ENCODE results near the gene OR10C1. TPM values are rescaled to one million over a fixed set of nuclear protein-coding genes. Genes with fewer than 3 reads are reported as not detected.

OR10C1 gene
- total RNA-seq, 2 experiments from 2014 or later, result not detected

DNA sequence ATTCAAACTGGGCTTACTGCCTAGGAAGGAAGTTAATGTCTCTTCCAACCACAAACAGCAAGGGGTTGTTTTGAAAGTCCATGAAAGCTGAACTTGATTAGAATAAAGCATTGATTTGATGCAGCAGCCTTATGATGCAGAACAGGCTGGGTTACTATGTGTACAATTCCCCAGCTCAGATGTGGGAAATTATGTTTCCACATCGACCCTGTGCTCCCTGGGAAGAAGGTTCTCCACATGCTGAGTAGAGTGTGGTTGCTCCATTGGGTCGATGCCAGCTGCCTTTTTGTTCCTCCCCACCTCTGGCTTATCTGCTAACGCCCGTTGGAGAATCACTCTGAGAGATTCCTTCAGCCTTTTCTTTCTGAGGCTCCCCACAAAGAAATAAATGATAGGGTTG lies 47.5 kb downstream of the OR10C1 start:
- H3K4me3 Mint-ChIP-seq, result no peak overlapping the region

DNA sequence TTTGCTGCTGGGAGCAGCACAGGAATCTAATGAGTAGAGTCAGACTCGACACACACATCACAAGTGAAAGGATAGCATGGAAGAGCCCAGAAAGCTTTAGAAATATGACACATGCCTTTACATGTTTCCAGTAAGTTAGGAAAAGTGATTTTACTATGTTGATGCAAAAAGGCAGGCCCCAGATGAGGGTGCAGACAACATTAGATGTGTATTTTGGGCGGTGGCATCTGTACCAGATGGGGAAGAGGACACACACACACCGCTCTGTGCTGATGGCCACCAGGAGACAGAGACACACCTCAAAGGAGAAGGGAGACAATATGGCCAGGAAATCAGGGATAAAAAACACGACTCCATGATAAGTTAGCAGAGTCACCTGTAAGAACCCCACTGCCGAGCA lies 48.0 kb downstream of the OR10C1 start:
- CTCF ChIA-PET, result no interaction called here
- Mint-ChIP-seq H3K27me3 (peaks cover 3% of the 10 kb centered on the region), H3K4me1 (no peaks in the 10 kb centered on the region), H3K9me3 (no peaks in the 10 kb centered on the region), H3K4me3 (no peak overlapping the region), H3K27ac (no peak overlapping the region), H3K36me3 (ENCODE audit: low read depth) (no peaks in the 10 kb centered on the region)
- no peak for DNase-seq
- POLR2A ChIA-PET, result no interaction called here

More for the DNA sequence above, 47.5 kb downstream of the OR10C1 start:
- Mint-ChIP-seq H3K27ac (no peak overlapping the region), H3K36me3 (ENCODE audit: low read depth) (no peaks in the 10 kb centered on the region), H3K9me3 (no peaks in the 10 kb centered on the region), H3K4me1 (no peaks in the 10 kb centered on the region), H3K27me3 (peaks cover 4% of the 10 kb centered on the region)
- ChIA-PET POLR2A (no interaction called here), CTCF (no interaction called here)
- DNase-seq, result no peak

DNA sequence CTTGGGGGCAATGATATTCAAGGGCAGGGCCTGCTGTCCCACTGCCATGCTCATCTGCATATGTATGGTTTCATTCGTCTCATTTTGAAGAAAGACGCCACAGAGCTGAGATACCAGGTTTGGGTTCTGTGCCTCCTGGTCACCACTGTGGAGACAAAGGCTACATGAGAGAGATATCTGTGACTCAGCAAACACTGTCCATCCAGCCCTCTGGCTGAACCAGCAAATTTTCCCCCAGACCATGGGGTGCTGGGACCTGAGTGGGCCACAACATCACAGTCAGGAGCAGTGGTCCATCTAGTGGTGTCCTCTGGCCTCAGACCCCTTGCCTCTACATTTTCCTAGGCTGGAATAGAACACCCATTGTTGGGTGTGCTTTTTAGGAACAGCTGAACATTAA lies 48.6 kb downstream of the OR10C1 start, which contains the start of gene MAS1L:
TSS of gene MAS1L (minus strand) at position 297 of the 400 bp plus-strand sequence. CDS start at position 243, 54 bp downstream.
- Mint-ChIP-seq H3K27me3 (peaks cover 3% of the 10 kb centered on the region), H3K36me3 (ENCODE audit: low read depth) (no peaks in the 10 kb centered on the region), H3K9me3 (no peaks in the 10 kb centered on the region), H3K4me1 (no peaks in the 10 kb centered on the region), H3K27ac (no peak within 1 kb of the TSS), H3K4me3 (no peak within 1 kb of the TSS)
- POLR2A ChIA-PET, result no interaction called here
- no peak for DNase-seq
- CTCF ChIA-PET, result no interaction called here

DNA sequence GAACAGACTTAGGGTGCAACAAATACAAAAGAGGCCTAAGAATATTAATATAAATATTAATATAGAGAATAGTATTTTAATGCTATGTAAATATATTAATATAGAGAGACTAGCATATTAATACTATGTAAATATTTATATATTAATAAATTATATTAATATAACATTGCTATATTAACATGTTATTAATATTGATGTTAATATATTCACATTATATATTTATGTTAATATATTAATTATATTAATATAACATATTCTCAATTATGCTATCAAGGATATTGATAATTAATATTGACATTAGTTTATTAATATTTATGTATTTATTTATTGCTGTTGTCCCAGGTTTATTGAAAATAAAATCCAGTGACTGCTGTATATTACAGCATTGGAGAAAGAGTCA lies 49.8 kb downstream of the OR10C1 start:
- H3K9me3 Mint-ChIP-seq, result no peaks in the 10 kb centered on the region
- H3K27ac Mint-ChIP-seq, result no peak overlapping the region
- ChIA-PET CTCF (interaction anchor here (0.8 kb wide), 1 partner anchor 651 kb away, joined by 3 read pairs; no protein-coding TSS in a partner anchor), POLR2A (no interaction called here)
- H3K27me3 Mint-ChIP-seq, result peaks cover 3% of the 10 kb centered on the region
- H3K4me3 Mint-ChIP-seq, result no peak overlapping the region
- H3K4me1 Mint-ChIP-seq, result no peaks in the 10 kb centered on the region
- H3K36me3 Mint-ChIP-seq (ENCODE audit: low read depth), result no peaks in the 10 kb centered on the region
- no peak for DNase-seq

DNA sequence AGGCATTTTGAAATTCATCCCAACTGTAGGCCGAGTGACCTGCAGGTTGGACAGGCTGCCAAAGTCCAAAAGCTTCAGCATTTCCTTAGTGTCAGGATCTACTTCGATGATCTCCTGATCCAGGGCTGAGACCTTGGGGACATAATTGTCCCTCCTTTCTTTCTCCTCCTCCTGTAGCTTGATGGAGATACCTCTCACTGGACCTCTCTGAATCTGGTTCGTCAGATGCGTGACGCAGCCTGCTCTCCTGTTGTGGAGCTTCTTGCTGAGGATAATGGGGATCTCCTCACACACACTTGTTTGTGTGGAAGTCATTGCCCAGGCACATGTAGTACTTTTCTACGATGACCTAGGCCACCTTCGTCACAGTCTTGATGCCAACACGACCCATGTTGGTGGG lies 50.2 kb downstream of the OR10C1 start:
- no peaks in the 10 kb centered on the region for H3K9me3 Mint-ChIP-seq
- POLR2A ChIA-PET, result no interaction called here
- no peak for DNase-seq
- H3K36me3 Mint-ChIP-seq (ENCODE audit: low read depth), result no peaks in the 10 kb centered on the region
- no peak overlapping the region for H3K27ac Mint-ChIP-seq
- CTCF ChIA-PET, result interaction anchor here (0.8 kb wide), 1 partner anchor 652 kb away, joined by 3 read pairs; no protein-coding TSS in a partner anchor
- H3K27me3 Mint-ChIP-seq, result peaks cover 3% of the 10 kb centered on the region
- H3K4me3 Mint-ChIP-seq, result no peak overlapping the region
- H3K4me1 Mint-ChIP-seq, result no peaks in the 10 kb centered on the region

DNA sequence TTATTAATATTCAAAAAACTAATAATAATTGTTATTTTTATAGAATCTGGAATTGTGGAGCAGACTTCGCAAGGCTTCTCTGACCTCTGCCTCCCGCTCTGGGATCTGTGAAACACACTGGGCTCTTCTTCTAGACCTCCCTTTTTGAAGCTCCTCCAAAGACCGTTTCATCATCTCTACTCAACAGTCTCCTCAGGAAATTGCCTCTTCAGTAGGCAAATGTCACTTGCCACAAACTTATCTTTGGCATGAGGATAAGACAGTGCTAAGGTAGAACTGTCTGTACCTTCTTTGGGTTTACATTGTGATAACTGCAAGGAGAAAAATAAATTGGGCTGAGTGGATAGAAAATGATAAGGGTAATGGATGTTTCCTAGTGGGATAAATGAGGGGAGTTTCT lies 50.9 kb downstream of the OR10C1 start:
- no peaks in the 10 kb centered on the region for H3K36me3 Mint-ChIP-seq (ENCODE audit: low read depth)
- peaks cover 8% of the 10 kb centered on the region for H3K27me3 Mint-ChIP-seq
- no peaks in the 10 kb centered on the region for H3K9me3 Mint-ChIP-seq
- POLR2A ChIA-PET, result no interaction called here
- DNase-seq, result no peak
- no peak overlapping the region for H3K27ac Mint-ChIP-seq
- H3K4me3 Mint-ChIP-seq, result no peak overlapping the region
- no peaks in the 10 kb centered on the region for H3K4me1 Mint-ChIP-seq
- CTCF ChIA-PET, result no interaction called here

DNA sequence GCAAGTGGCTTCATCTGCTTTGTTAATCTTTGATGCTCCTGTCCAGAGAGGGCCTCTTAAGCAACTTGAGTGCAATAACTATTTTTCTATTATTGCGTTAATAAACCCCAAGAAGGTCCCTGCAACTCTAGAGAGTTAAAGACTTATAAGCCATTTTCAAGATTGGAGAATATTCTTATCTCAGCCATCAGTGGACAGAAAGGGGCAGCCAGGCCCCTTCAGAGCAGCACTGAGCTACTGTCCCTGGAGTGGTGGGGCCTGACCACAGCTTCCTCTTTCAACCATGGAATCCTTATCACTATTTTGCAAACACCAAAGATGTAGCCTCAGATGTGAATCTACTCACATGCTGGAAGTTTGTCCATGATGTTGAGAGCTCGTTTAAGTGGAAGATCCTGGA lies 51.4 kb downstream of the OR10C1 start:
- ChIA-PET CTCF (no interaction called here), POLR2A (no interaction called here)
- Mint-ChIP-seq H3K36me3 (ENCODE audit: low read depth) (no peaks in the 10 kb centered on the region), H3K27me3 (peaks cover 11% of the 10 kb centered on the region), H3K27ac (no peak overlapping the region), H3K4me1 (no peaks in the 10 kb centered on the region), H3K9me3 (no peaks in the 10 kb centered on the region), H3K4me3 (no peak overlapping the region)
- DNase-seq, result no peak

Other genes starting within 250 kb of the OR10C1 start
- gene OR14J1, start 137.6 kb upstream of the OR10C1 start, total RNA-seq, result not detected
- gene OR5V1, start 70.4 kb upstream of the OR10C1 start, total RNA-seq, result not detected
- not detected for gene OR12D3, start 64.0 kb upstream of the OR10C1 start, total RNA-seq
- not detected for gene OR12D2, start 43.7 kb upstream of the OR10C1 start, total RNA-seq
- gene OR12D1, start 24.4 kb upstream of the OR10C1 start, total RNA-seq, result not detected
- gene OR11A1, start 17.8 kb downstream of the OR10C1 start, total RNA-seq, result not detected
- gene OR2H1, start 17.8 kb downstream of the OR10C1 start, total RNA-seq, result not detected
- gene MAS1L, start 48.6 kb downstream of the OR10C1 start, total RNA-seq, result not detected
- under 1 TPM; 0.38 to 0.40 TPM for gene UBD, start 120.4 kb downstream of the OR10C1 start, total RNA-seq
- not detected for gene OR2H2, start 145.8 kb downstream of the OR10C1 start, total RNA-seq
- gene GABBR1, start 193.9 kb downstream of the OR10C1 start, total RNA-seq, result 10 to 100 TPM; 32.8 to 35.0 TPM
- not detected for gene MOG, start 217.8 kb downstream of the OR10C1 start, total RNA-seq
- gene ZFP57, start 241.8 kb downstream of the OR10C1 start, total RNA-seq, result not detected